PC-3 (cell line): ENCODE data around the gene PRKCE.

Experiments used
- EZH2 ChIP-seq: fragments of 300-600 bp; sonication (generic); IDR thresholded peaks from one replicate; pipeline ENCODE4 v1.6.1; 2017; ENCODE audit warnings: antibody characterized with exemption, mild to moderate bottlenecking, low read length; ENCODE audit not compliant: unreplicated experiment
- EZH2phosphoT487 ChIP-seq: fragments of 300-600 bp; sonication (generic); IDR thresholded peaks from 2 replicates; pipeline ENCODE4 v1.6.1; 2018; ENCODE audit warnings: mild to moderate bottlenecking, antibody characterized with exemption, low read length, borderline replicate concordance
- TF ChIP-seq, protein P1 (sequence below): fragments of 300-600 bp; sonication (generic); conservative IDR thresholded peaks from 2 replicates; pipeline ENCODE4 v1.5.1; 2017; ENCODE audit warnings: antibody characterized with exemption, low read depth, mild to moderate bottlenecking, low read length

GRCh38 chr2:46094689-46095088, 443.2 kb downstream of the PRKCE start:
- TF ChIP-seq, protein P1, sequence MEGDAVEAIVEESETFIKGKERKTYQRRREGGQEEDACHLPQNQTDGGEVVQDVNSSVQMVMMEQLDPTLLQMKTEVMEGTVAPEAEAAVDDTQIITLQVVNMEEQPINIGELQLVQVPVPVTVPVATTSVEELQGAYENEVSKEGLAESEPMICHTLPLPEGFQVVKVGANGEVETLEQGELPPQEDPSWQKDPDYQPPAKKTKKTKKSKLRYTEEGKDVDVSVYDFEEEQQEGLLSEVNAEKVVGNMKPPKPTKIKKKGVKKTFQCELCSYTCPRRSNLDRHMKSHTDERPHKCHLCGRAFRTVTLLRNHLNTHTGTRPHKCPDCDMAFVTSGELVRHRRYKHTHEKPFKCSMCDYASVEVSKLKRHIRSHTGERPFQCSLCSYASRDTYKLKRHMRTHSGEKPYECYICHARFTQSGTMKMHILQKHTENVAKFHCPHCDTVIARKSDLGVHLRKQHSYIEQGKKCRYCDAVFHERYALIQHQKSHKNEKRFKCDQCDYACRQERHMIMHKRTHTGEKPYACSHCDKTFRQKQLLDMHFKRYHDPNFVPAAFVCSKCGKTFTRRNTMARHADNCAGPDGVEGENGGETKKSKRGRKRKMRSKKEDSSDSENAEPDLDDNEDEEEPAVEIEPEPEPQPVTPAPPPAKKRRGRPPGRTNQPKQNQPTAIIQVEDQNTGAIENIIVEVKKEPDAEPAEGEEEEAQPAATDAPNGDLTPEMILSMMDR, result no peak
- TF ChIP-seq EZH2 (no peak), EZH2phosphoT487 (no peak)
